ENCODE results near the gene MORN2. TPM values are rescaled to one million over a fixed set of nuclear protein-coding genes. Genes with fewer than 3 reads are reported as not detected.
A peak's percentile ranks its signal among the peaks of the same experiment; 100 is the strongest.

The MORN2 gene
- total RNA-seq, 1 experiment from 2014 or later = 24.4 TPM

DNA sequence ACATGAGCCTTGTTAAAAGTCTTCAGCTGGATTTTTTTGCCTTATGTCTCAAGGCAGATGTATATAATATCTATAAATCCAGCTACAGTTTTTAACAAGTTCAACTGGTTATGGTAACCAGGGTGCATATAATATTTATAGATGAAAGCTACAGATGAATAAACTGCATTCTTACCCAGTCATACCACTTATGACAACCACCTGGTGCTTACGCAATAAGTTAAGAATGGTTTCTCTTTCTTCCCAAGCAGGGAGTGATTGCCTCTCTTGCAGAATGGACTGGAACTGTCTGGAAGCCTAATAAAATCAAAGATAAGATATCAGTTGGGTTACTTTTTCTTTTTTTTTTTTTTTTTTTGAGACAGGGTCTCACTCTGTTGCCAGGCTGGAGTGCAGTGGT, 19.6 kb upstream of the MORN2 start:
- BruUV-seq (replicated peaks) = no TSS peak
- no peaks in the 10 kb centered on the region for H3K79me2 ChIP-seq (ENCODE audit: low read length)
- H3K4me3 ChIP-seq (ENCODE audit: low read length) = no peak overlapping the region
- no peak overlapping the region for H2AFZ ChIP-seq (ENCODE audit: low read length)
- H3K27ac ChIP-seq (ENCODE audit: low read length) = no peak overlapping the region
- no peaks in the 10 kb centered on the region for H3K9me2 ChIP-seq (replicated peaks; ENCODE audit: low read length)
- no peaks in the 10 kb centered on the region for H3F3A ChIP-seq (ENCODE audit: low read length, unreplicated experiment)
- POLR2A ChIA-PET (ENCODE audit: unreplicated experiment) = no interaction called here
- H3K4me2 ChIP-seq (ENCODE audit: low read length) = no peak overlapping the region
- intact Hi-C loops (cut with micrococcal nuclease) = no loop called here
- H3K9me3 ChIP-seq (ENCODE audit: low read length) = no peaks in the 10 kb centered on the region
- peaks cover 46% of the 10 kb centered on the region for H3K36me3 ChIP-seq (ENCODE audit: low read depth, low read length)
- CTCF ChIA-PET = no interaction called here
- no peaks in the 10 kb centered on the region for H3K4me1 ChIP-seq (ENCODE audit: insufficient read depth, low read length)
- no peak for TF ChIP-seq EZH2phosphoT487 (IDR thresholded peaks at IDR 0.05; ENCODE audit: borderline replicate concordance, low read length)
- TF ChIP-seq EZH2 (IDR thresholded peaks at IDR 0.05; ENCODE audit: low read length, unreplicated experiment) = no peak
- TF ChIP-seq, protein P1, sequence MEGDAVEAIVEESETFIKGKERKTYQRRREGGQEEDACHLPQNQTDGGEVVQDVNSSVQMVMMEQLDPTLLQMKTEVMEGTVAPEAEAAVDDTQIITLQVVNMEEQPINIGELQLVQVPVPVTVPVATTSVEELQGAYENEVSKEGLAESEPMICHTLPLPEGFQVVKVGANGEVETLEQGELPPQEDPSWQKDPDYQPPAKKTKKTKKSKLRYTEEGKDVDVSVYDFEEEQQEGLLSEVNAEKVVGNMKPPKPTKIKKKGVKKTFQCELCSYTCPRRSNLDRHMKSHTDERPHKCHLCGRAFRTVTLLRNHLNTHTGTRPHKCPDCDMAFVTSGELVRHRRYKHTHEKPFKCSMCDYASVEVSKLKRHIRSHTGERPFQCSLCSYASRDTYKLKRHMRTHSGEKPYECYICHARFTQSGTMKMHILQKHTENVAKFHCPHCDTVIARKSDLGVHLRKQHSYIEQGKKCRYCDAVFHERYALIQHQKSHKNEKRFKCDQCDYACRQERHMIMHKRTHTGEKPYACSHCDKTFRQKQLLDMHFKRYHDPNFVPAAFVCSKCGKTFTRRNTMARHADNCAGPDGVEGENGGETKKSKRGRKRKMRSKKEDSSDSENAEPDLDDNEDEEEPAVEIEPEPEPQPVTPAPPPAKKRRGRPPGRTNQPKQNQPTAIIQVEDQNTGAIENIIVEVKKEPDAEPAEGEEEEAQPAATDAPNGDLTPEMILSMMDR (conservative IDR thresholded peaks at IDR 0.05; ENCODE audit: low read depth, low read length) = no peak
- H3K27me3 ChIP-seq (ENCODE audit: low read length) = no peaks in the 10 kb centered on the region
- no peak overlapping the region for H3K9ac ChIP-seq (ENCODE audit: low read length)
- no peaks in the 10 kb centered on the region for H4K20me1 ChIP-seq (ENCODE audit: low read length)
- peak; percentile 63 for DNase-seq
- ATAC-seq = no peak

DNA sequence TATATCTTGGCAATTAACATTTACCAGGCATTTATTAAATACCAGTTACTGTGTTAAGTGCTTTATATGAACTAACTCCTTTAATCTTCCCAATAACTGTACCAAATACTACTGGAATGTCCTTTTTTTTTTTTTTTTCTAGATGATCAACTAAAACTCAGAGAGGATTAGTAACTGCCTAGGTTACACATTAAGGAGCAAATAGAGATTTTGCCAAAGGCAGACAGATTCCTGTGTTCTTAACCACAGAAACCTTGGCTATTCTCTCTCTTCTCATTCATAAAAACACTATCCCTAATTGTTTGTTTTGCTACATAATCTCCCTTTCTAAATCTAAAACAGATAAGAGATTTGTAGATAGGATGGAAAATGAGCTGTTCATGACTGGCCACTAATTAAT, 13.3 kb upstream of the MORN2 start:
- BruUV-seq (replicated peaks) = no TSS peak
- ChIA-PET POLR2A (ENCODE audit: unreplicated experiment) (no interaction called here), CTCF (no interaction called here)
- H3K4me3 ChIP-seq (ENCODE audit: low read length) = no peak overlapping the region
- H3K36me3 ChIP-seq (ENCODE audit: low read depth, low read length) = peaks cover 26% of the 10 kb centered on the region
- no peak overlapping the region for H3K9ac ChIP-seq (ENCODE audit: low read length)
- DNase-seq = no peak
- H3K27me3 ChIP-seq (ENCODE audit: low read length) = no peaks in the 10 kb centered on the region
- peaks cover 13% of the 10 kb centered on the region for H3K4me1 ChIP-seq (ENCODE audit: insufficient read depth, low read length)
- no peak for TF ChIP-seq EZH2phosphoT487 (IDR thresholded peaks at IDR 0.05; ENCODE audit: borderline replicate concordance, low read length)
- TF ChIP-seq, protein P1 (conservative IDR thresholded peaks at IDR 0.05; ENCODE audit: low read depth, low read length) = no peak
- H2AFZ ChIP-seq (ENCODE audit: low read length) = no peak overlapping the region
- intact Hi-C loops (cut with micrococcal nuclease) = no loop called here
- no peak for ATAC-seq
- H3K9me3 ChIP-seq (ENCODE audit: low read length) = no peaks in the 10 kb centered on the region
- no peaks in the 10 kb centered on the region for H3K79me2 ChIP-seq (ENCODE audit: low read length)
- no peak overlapping the region for H3K4me2 ChIP-seq (ENCODE audit: low read length)
- H3F3A ChIP-seq (ENCODE audit: low read length, unreplicated experiment) = peaks cover 5% of the 10 kb centered on the region
- no peak overlapping the region for H3K27ac ChIP-seq (ENCODE audit: low read length)
- no peaks in the 10 kb centered on the region for H4K20me1 ChIP-seq (ENCODE audit: low read length)
- no peaks in the 10 kb centered on the region for H3K9me2 ChIP-seq (replicated peaks; ENCODE audit: low read length)

- BruUV-seq (replicated peaks) = no TSS peak
- Histone ChIP-seq H3K27ac (ENCODE audit: low read length) (no peak overlapping the region), H3K79me2 (ENCODE audit: low read length) (peaks cover 3% of the 10 kb centered on the region), H3K4me1 (ENCODE audit: insufficient read depth, low read length) (peaks cover 17% of the 10 kb centered on the region), H3F3A (ENCODE audit: low read length, unreplicated experiment) (peaks cover 5% of the 10 kb centered on the region), H3K9me3 (ENCODE audit: low read length) (no peaks in the 10 kb centered on the region), H4K20me1 (ENCODE audit: low read length) (no peaks in the 10 kb centered on the region), H3K27me3 (ENCODE audit: low read length) (no peaks in the 10 kb centered on the region), H3K36me3 (ENCODE audit: low read depth, low read length) (peaks cover 31% of the 10 kb centered on the region), H2AFZ (ENCODE audit: low read length) (no peak overlapping the region), H3K4me3 (ENCODE audit: low read length) (no peak overlapping the region), H3K9me2 (replicated peaks; ENCODE audit: low read length) (no peaks in the 10 kb centered on the region), H3K9ac (ENCODE audit: low read length) (no peak overlapping the region), H3K4me2 (ENCODE audit: low read length) (no peak overlapping the region)
- POLR2A ChIA-PET (ENCODE audit: unreplicated experiment) = no interaction called here
- TF ChIP-seq EZH2phosphoT487 (IDR thresholded peaks at IDR 0.05; ENCODE audit: borderline replicate concordance, low read length) (no peak), EZH2 (IDR thresholded peaks at IDR 0.05; ENCODE audit: low read length, unreplicated experiment) (no peak)
- TF ChIP-seq, protein P1 (conservative IDR thresholded peaks at IDR 0.05; ENCODE audit: low read depth, low read length) = no peak
- intact Hi-C loops (cut with micrococcal nuclease) = no loop called here
- no peak for DNase-seq
- ATAC-seq = no peak
- CTCF ChIA-PET = no interaction called here
Observed at GRCh38 chr2:38863061-38863695, 12.6 kb upstream of the MORN2 start.
